Gastrocnemius medialis (tissue), 4 donors: ENCODE data around the gene CXCR2.

Experiments used
- POLR2A ChIP-seq, 2 donors: fragments of 450-650 bp; IDR thresholded peaks; one replicate each; pipeline ENCODE4 v1.6.1; 2017; ENCODE audit warnings: antibody characterized with exemption in 2 of 2, mild to moderate bottlenecking in 2 of 2, moderate library complexity in 2 of 2
- TF ChIP-seq, protein P1 (sequence below), 5 experiments: fragments of 450-650 bp in 3 of 5; fragments of 200-600 bp in 2 of 5; sonication (generic) in 2 of 5; IDR thresholded peaks in 4 of 5; conservative IDR thresholded peaks in 1 of 5; 1 replicate in 4 of 5; 2 replicates in 1 of 5; pipeline ENCODE4 v1.5.1; 2016 to 2019; ENCODE audit warnings: antibody characterized with exemption in 5 of 5, mild to moderate bottlenecking in 3 of 5, moderate library complexity in 3 of 5

GRCh38 chr2:218162814-218163213, 37.0 kb downstream of the CXCR2 start:
- TF ChIP-seq, protein P1, sequence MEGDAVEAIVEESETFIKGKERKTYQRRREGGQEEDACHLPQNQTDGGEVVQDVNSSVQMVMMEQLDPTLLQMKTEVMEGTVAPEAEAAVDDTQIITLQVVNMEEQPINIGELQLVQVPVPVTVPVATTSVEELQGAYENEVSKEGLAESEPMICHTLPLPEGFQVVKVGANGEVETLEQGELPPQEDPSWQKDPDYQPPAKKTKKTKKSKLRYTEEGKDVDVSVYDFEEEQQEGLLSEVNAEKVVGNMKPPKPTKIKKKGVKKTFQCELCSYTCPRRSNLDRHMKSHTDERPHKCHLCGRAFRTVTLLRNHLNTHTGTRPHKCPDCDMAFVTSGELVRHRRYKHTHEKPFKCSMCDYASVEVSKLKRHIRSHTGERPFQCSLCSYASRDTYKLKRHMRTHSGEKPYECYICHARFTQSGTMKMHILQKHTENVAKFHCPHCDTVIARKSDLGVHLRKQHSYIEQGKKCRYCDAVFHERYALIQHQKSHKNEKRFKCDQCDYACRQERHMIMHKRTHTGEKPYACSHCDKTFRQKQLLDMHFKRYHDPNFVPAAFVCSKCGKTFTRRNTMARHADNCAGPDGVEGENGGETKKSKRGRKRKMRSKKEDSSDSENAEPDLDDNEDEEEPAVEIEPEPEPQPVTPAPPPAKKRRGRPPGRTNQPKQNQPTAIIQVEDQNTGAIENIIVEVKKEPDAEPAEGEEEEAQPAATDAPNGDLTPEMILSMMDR (IDR thresholded peaks at IDR 0.05 in 4 of 5, conservative IDR thresholded peaks at IDR 0.05 in 1 of 5): no peak
- no peak for TF ChIP-seq POLR2A (IDR thresholded peaks at IDR 0.05)
